Chondrocyte (in vitro differentiated cells): ENCODE results near the gene RFNG. TPM values are rescaled to one million over a fixed set of nuclear protein-coding genes. Genes with fewer than 3 reads are reported as not detected.

ENCODE experiments used
- DNase-seq: peaks from one replicate; pipeline ENCODE4 v3.0.0; 2021; ENCODE audit warnings: mixed read lengths, low spot score
- H3K27ac Mint-ChIP-seq: one replicate; pipeline ENCODE4 v1.8.0; 2021; ENCODE audit warnings: mild to moderate bottlenecking, moderate library complexity, mixed read lengths; ENCODE audit not compliant: unreplicated experiment
- H3K27me3 Mint-ChIP-seq: 2 replicates; pipeline ENCODE4 v1.8.0; 2021; ENCODE audit warnings: low read depth, mixed read lengths
- H3K36me3 Mint-ChIP-seq: 2 replicates; pipeline ENCODE4 v1.8.0; 2021; ENCODE audit warnings: low read depth, mixed read lengths
- H3K4me1 Mint-ChIP-seq: 2 replicates; pipeline ENCODE4 v1.8.0; 2021; ENCODE audit warnings: low read depth, mild to moderate bottlenecking, mixed read lengths
- H3K4me3 Mint-ChIP-seq: one replicate; pipeline ENCODE4 v1.8.0; 2021; ENCODE audit warnings: mild to moderate bottlenecking, moderate library complexity, mixed read lengths; ENCODE audit not compliant: unreplicated experiment
- H3K9me3 Mint-ChIP-seq: 2 replicates; pipeline ENCODE4 v1.8.0; 2021; ENCODE audit warnings: low read depth, mixed read lengths
- CTCF ChIP-seq: fragments of 200-600 bp; sonication (generic); IDR thresholded peaks from 2 replicates; pipeline ENCODE4 v1.5.0; 2021; ENCODE audit warnings: antibody characterized with exemption, mild to moderate bottlenecking, moderate library complexity
- total RNA-seq: library from RNA; stranded (reverse); gene quantifications from 3 replicates; pipeline ENCODE4 v1.2.1, GENCODE V29; 2021

RFNG gene
- total RNA-seq, 1 donor from 2014 or later, result 47.4 TPM

- TF ChIP-seq CTCF, result no peak
- no peaks in the 10 kb centered on the region for H3K4me1 Mint-ChIP-seq
- no peaks in the 10 kb centered on the region for H3K27me3 Mint-ChIP-seq
- H3K4me3 Mint-ChIP-seq, result no peak overlapping the region
- no peak for DNase-seq
- no peaks in the 10 kb centered on the region for H3K36me3 Mint-ChIP-seq
- no peak overlapping the region for H3K27ac Mint-ChIP-seq
- H3K9me3 Mint-ChIP-seq, result no peaks in the 10 kb centered on the region
These were observed 37.8 kb downstream of the RFNG start for GRCh38 chr17:82013772-82014321.

GRCh38 chr17:82013341-82013740, 38.3 kb downstream of the RFNG start:
- no peaks in the 10 kb centered on the region for H3K27me3 Mint-ChIP-seq
- DNase-seq, result no peak
- H3K4me3 Mint-ChIP-seq, result no peak overlapping the region
- no peaks in the 10 kb centered on the region for H3K36me3 Mint-ChIP-seq
- no peaks in the 10 kb centered on the region for H3K4me1 Mint-ChIP-seq
- no peaks in the 10 kb centered on the region for H3K9me3 Mint-ChIP-seq
- no peak for TF ChIP-seq CTCF
- H3K27ac Mint-ChIP-seq, result no peak overlapping the region

GRCh38 chr17:82012640-82013295, 38.8 kb downstream of the RFNG start:
- DNase-seq, result no peak
- no peaks in the 10 kb centered on the region for H3K36me3 Mint-ChIP-seq
- H3K9me3 Mint-ChIP-seq, result no peaks in the 10 kb centered on the region
- H3K27me3 Mint-ChIP-seq, result no peaks in the 10 kb centered on the region
- no peak overlapping the region for H3K4me3 Mint-ChIP-seq
- no peaks in the 10 kb centered on the region for H3K4me1 Mint-ChIP-seq
- no peak overlapping the region for H3K27ac Mint-ChIP-seq
- TF ChIP-seq CTCF, result no peak

GRCh38 chr17:82012261-82012639, 39.4 kb downstream of the RFNG start:
- no peaks in the 10 kb centered on the region for H3K9me3 Mint-ChIP-seq
- no peaks in the 10 kb centered on the region for H3K27me3 Mint-ChIP-seq
- no peak overlapping the region for H3K4me3 Mint-ChIP-seq
- no peaks in the 10 kb centered on the region for H3K4me1 Mint-ChIP-seq
- no peak for DNase-seq
- H3K27ac Mint-ChIP-seq, result no peak overlapping the region
- H3K36me3 Mint-ChIP-seq, result no peaks in the 10 kb centered on the region
- TF ChIP-seq CTCF, result no peak

GRCh38 chr17:82011617-82012187, 39.9 kb downstream of the RFNG start:
- H3K9me3 Mint-ChIP-seq, result no peaks in the 10 kb centered on the region
- H3K4me3 Mint-ChIP-seq, result no peak overlapping the region
- DNase-seq, result no peak
- H3K36me3 Mint-ChIP-seq, result no peaks in the 10 kb centered on the region
- H3K27me3 Mint-ChIP-seq, result no peaks in the 10 kb centered on the region
- no peak overlapping the region for H3K27ac Mint-ChIP-seq
- no peak for TF ChIP-seq CTCF
- no peaks in the 10 kb centered on the region for H3K4me1 Mint-ChIP-seq
